HepG2 (cell line): ENCODE data around the gene KRTAP9-2.

Experiments
- CTCF ChIP-seq: sonication (generic); formaldehyde crosslinking; IDR thresholded peaks from 2 replicates; pipeline ENCODE4 v1.5.0; 2020; ENCODE audit warnings: mild to moderate bottlenecking, missing genetic modification reagents, moderate library complexity
- HMGXB4 ChIP-seq, 2 experiments: sonication (generic) in 1 of 2; formaldehyde crosslinking in 1 of 2; IDR thresholded peaks; 2 replicates each; pipeline versions ENCODE4 v1.4.0 to v1.6.1; 2018 to 2020; ENCODE audit warnings: missing genetic modification reagents in 2 of 2, borderline replicate concordance in 1 of 2, low read depth in 1 of 2, mild to moderate bottlenecking in 1 of 2, missing biosample characterization in 1 of 2
- KAT7 ChIP-seq: IDR thresholded peaks from 2 replicates; pipeline ENCODE4 v1.6.1; 2018; ENCODE audit warnings: borderline replicate concordance, missing compliant biosample characterization
- PHF5A ChIP-seq: IDR thresholded peaks from one replicate; pipeline ENCODE4 v1.6.1; 2018; ENCODE audit warnings: low read depth, missing genetic modification reagents; ENCODE audit not compliant: unreplicated experiment
- ZFP82 ChIP-seq: sonication (generic); formaldehyde crosslinking; IDR thresholded peaks from 2 replicates; pipeline ENCODE4 v1.5.1; 2020; ENCODE audit warnings: mild to moderate bottlenecking, missing genetic modification reagents, borderline replicate concordance
- ZNF121 ChIP-seq: sonication (generic); formaldehyde crosslinking; IDR thresholded peaks from 2 replicates; pipeline ENCODE4 v1.5.0; 2020; ENCODE audit warnings: mild to moderate bottlenecking, missing genetic modification reagents

- TF ChIP-seq PHF5A (CRISPR knock-in tag) (no peak), CTCF (CRISPR knock-in tag) (no peak), ZFP82 (CRISPR knock-in tag) (no peak), KAT7 (CRISPR knock-in tag) (no peak), HMGXB4 (CRISPR knock-in tag; IDR thresholded peaks at IDR 0.05; ENCODE audit: borderline replicate concordance in 1 of 2, low read depth in 1 of 2) (no peak), ZNF121 (CRISPR knock-in tag) (no peak)
These were observed 29.8 kb downstream of the KRTAP9-2 start for GRCh38 chr17:41256291-41256685.
